OCI-LY1 (cell line): ENCODE results near the gene OAT.

Experiments used
- H2AFZ ChIP-seq: fragments of 200-600 bp; sonication (generic), shearing (Covaris generic); 2 replicates; pipeline ENCODE4 v1.6.0; 2014; ENCODE audit warnings: antibody characterized with exemption, mild to moderate bottlenecking, low read length
- H3F3A ChIP-seq: fragments of 200-600 bp; sonication (generic), shearing (Covaris generic); 2 replicates; pipeline ENCODE4 v1.6.0; 2014; ENCODE audit warnings: mild to moderate bottlenecking, antibody characterized with exemption, low read length, moderate library complexity; ENCODE audit not compliant: insufficient read depth
- H3K27ac ChIP-seq: fragments of 200-600 bp; sonication (generic); 2 replicates; pipeline ENCODE4 v1.5.1; 2014; ENCODE audit warnings: low read length, mixed run types, mild to moderate bottlenecking, low read depth; ENCODE audit not compliant: poor library complexity, severe bottlenecking
- H3K27me3 ChIP-seq: fragments of 200-600 bp; sonication (generic); 2 replicates; pipeline ENCODE4 v1.6.0; 2014; ENCODE audit warnings: antibody characterized with exemption, mild to moderate bottlenecking, low read length, moderate library complexity; ENCODE audit not compliant: insufficient read depth
- H3K36me3 ChIP-seq: fragments of 200-600 bp; sonication (generic); 2 replicates; pipeline ENCODE4 v1.6.1; 2014; ENCODE audit warnings: mild to moderate bottlenecking, antibody characterized with exemption, low read length, moderate library complexity, mixed read lengths; ENCODE audit not compliant: insufficient read depth
- H3K4me1 ChIP-seq: fragments of 200-600 bp; sonication (generic); 2 replicates; pipeline ENCODE4 v1.5.1; 2014; ENCODE audit warnings: mild to moderate bottlenecking, low read length, moderate library complexity; ENCODE audit not compliant: insufficient read depth, severe bottlenecking
- H3K4me2 ChIP-seq: fragments of 200-600 bp; sonication (generic), shearing (Covaris generic); 2 replicates; pipeline ENCODE4 v1.6.1; 2014; ENCODE audit warnings: low read length
- H3K4me3 ChIP-seq: fragments of 200-600 bp; sonication (generic); 2 replicates; pipeline ENCODE4 v1.5.1; 2014; ENCODE audit warnings: low read length, low read depth, mild to moderate bottlenecking, mixed read lengths; ENCODE audit not compliant: poor library complexity, severe bottlenecking
- H3K79me2 ChIP-seq: fragments of 200-600 bp; shearing (Covaris generic); 2 replicates; pipeline ENCODE4 v1.6.1; 2016; ENCODE audit warnings: mixed run types, low read length, mixed read lengths; ENCODE audit not compliant: insufficient read depth
- H3K9ac ChIP-seq: fragments of 200-600 bp; sonication (generic), shearing (Covaris generic); 2 replicates; pipeline ENCODE4 v1.6.1; 2014; ENCODE audit warnings: mild to moderate bottlenecking, low read length, mixed read lengths
- H3K9me2 ChIP-seq: fragments of 200-600 bp; sonication (generic), shearing (Covaris generic); 2 replicates; pipeline ENCODE4 v1.6.1; 2014; ENCODE audit warnings: low read depth, mild to moderate bottlenecking, low read length, mixed read lengths
- H3K9me3 ChIP-seq: fragments of 200-600 bp; shearing (Covaris generic); 2 replicates; pipeline ENCODE4 v1.6.1; 2014; ENCODE audit warnings: low read length, mixed read lengths
- H4K20me1 ChIP-seq: fragments of 200-600 bp; sonication (generic), shearing (Covaris generic); 2 replicates; pipeline ENCODE4 v1.6.0; 2016; ENCODE audit warnings: mild to moderate bottlenecking, low read length; ENCODE audit not compliant: insufficient read depth
- CTCF ChIP-seq: fragments of 200-600 bp; sonication (generic), shearing (Covaris generic); IDR thresholded peaks from 2 replicates; pipeline ENCODE4 v1.5.1; 2017; ENCODE audit warnings: mild to moderate bottlenecking, antibody characterized with exemption, low read length, moderate library complexity, mixed read lengths
- EZH2 ChIP-seq: fragments of 200-600 bp; sonication (generic), shearing (Covaris generic); IDR thresholded peaks from 2 replicates; pipeline ENCODE4 v1.8.0; 2017; ENCODE audit warnings: borderline replicate concordance, mixed run types, mild to moderate bottlenecking, antibody characterized with exemption, low read length, moderate library complexity, mixed read lengths

Gene OAT

GRCh38 chr10:124450012-124450782 is 31.5 kb upstream of the OAT start, which contains the start of gene NKX1-2:
TSS of gene NKX1-2 (minus strand) at chr10:124450035. CDS start at chr10:124449943, 92 bp downstream.
- Histone ChIP-seq H3K4me2 (no peak within 1 kb of the TSS), H3K27ac (no peak within 1 kb of the TSS), H3K4me1 (no peaks in the 10 kb centered on the region), H3K9ac (no peak within 1 kb of the TSS), H3K4me3 (no peak within 1 kb of the TSS), H2AFZ (no peak within 1 kb of the TSS), H3K79me2 (no peaks in the 10 kb centered on the region), H3K27me3 (0 out of 2 replicates have a peak, but pooled peaks cover 6% of the 10 kb centered on the region), H3F3A (no peaks in the 10 kb centered on the region), H4K20me1 (no peaks in the 10 kb centered on the region), H3K9me2 (no peaks in the 10 kb centered on the region), H3K9me3 (no peaks in the 10 kb centered on the region), H3K36me3 (no peaks in the 10 kb centered on the region)
- TF ChIP-seq CTCF (no peak), EZH2 (no peak)

DNA sequence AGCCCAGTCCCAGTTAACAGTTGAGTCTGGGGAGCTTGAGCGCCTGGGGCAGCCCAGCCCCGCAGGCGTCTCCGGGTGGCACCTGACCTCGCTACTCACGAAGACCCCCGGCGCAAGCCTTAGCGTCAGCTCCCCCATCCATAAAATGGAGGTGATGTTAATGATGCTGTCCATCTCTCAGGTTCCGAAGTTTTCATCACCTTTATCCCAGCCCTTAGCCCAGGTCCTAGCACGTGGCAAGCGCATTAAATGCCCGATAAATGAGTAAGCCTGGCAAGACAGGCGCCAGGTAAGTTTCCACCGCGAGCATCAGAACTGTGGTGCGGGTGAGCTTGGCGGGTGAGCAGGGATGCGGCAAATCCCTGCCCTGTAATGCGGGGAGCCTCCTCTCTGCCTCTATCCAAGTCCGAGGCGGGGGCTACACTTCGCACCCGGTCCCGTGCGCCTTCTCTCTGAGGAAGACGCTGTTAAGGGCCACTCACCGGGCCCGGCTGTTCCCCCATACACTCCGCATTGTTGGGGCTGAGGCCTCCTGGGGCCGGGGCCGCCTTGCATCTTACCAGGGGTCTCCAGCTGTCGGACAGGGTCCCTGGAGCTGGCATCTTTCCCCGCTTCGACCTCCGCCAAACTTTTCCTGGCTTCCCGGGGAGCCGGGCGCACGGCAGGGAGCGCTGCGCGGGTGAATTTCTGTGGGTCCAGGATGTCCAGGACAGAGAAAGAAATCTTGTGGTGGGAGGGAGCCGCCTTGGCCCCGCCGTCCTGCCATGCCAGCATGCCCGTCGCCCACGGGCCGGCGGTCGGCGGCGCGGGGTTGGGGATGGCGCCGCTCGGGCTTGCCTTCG is 30.7 kb upstream of the OAT start:
- H3K27me3 ChIP-seq: 0 out of 2 replicates have a peak, but pooled peaks cover 6% of the 10 kb centered on the region
- no peaks in the 10 kb centered on the region for H3K9me2 ChIP-seq
- no peak overlapping the region for H2AFZ ChIP-seq
- no peaks in the 10 kb centered on the region for H3K79me2 ChIP-seq
- H3F3A ChIP-seq: no peaks in the 10 kb centered on the region
- TF ChIP-seq EZH2: no peak
- no peak for TF ChIP-seq CTCF
- no peaks in the 10 kb centered on the region for H3K4me1 ChIP-seq
- no peaks in the 10 kb centered on the region for H3K9me3 ChIP-seq
- no peak overlapping the region for H3K4me3 ChIP-seq
- H3K9ac ChIP-seq: no peak overlapping the region
- H3K36me3 ChIP-seq: no peaks in the 10 kb centered on the region
- H3K27ac ChIP-seq: no peak overlapping the region
- H3K4me2 ChIP-seq: no peak overlapping the region
- no peaks in the 10 kb centered on the region for H4K20me1 ChIP-seq

DNA sequence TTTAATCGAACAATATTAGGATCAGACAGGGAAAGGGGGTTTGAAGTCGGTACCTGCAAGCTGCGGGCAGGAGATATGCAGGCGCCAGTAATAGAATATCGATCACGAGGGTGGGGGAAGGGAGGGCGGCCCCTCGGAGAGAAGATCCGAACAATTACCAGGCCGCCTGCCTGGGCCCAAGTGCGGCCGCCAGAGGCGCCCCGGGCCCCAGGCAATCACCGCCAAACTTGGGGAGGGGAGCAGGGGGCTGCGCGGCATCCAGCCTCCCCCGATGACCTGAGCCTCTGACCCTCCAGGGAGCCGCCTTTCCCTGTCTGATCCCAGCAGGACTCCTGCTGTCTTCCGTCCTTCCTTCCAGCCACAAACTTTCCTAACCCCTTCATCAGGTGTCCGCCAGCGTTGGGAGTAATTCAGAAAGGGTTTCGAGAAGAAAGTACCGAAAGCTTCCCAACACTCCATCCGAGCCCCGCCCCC is 30.0 kb upstream of the OAT start:
- TF ChIP-seq EZH2: no peak
- TF ChIP-seq CTCF: no peak
- Histone ChIP-seq H3K9ac (no peak overlapping the region), H3K9me2 (no peaks in the 10 kb centered on the region), H3K9me3 (no peaks in the 10 kb centered on the region), H3K4me3 (no peak overlapping the region), H4K20me1 (no peaks in the 10 kb centered on the region), H3K79me2 (no peaks in the 10 kb centered on the region), H3K4me2 (no peak overlapping the region), H3K36me3 (no peaks in the 10 kb centered on the region), H3K27me3 (0 out of 2 replicates have a peak, but pooled peaks cover 6% of the 10 kb centered on the region), H3F3A (no peaks in the 10 kb centered on the region), H3K27ac (no peak overlapping the region), H2AFZ (no peak overlapping the region), H3K4me1 (no peaks in the 10 kb centered on the region)
